HG03354 (cell line): ENCODE results near the gene ACADSB.

ENCODE experiments used
- ATAC-seq: cut with Tn5 transposase; IDR thresholded peaks from one replicate; pipeline ENCODE4 v1.9.1; 2021; ENCODE audit warnings: mild to moderate bottlenecking; ENCODE audit not compliant: unreplicated experiment, poor library complexity, severe bottlenecking

ACADSB gene

DNA sequence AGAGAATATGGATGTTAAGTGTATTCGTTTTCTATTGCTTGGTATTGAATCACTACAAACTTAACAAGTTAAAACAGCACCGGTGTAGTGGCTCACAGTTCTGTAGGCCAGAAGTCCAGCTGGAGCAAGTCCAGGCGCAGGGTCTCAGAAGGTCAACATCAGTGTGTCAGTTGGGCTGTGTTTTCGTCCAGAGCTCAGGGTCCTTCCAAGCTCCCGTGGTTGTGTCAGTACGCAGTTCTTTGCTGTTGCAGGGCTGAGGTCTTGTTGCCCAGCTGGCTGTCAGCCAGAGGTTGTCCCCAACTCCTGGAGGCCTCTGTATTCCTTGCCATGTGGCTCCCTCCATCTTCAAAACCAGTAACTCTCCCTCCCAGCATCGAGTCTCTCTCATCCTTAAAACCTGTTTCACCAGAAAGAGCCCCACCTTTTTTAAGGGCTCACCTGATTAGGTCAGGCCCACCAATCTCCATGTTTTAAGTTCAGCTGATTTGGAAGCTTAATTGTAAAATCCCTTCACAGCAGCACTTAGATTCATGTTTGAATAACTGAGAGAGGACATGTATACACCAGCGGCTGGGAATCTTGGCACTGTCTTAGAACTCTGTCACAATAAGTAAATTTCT, 26.8 kb downstream of the ACADSB start:
- no peak for ATAC-seq

DNA sequence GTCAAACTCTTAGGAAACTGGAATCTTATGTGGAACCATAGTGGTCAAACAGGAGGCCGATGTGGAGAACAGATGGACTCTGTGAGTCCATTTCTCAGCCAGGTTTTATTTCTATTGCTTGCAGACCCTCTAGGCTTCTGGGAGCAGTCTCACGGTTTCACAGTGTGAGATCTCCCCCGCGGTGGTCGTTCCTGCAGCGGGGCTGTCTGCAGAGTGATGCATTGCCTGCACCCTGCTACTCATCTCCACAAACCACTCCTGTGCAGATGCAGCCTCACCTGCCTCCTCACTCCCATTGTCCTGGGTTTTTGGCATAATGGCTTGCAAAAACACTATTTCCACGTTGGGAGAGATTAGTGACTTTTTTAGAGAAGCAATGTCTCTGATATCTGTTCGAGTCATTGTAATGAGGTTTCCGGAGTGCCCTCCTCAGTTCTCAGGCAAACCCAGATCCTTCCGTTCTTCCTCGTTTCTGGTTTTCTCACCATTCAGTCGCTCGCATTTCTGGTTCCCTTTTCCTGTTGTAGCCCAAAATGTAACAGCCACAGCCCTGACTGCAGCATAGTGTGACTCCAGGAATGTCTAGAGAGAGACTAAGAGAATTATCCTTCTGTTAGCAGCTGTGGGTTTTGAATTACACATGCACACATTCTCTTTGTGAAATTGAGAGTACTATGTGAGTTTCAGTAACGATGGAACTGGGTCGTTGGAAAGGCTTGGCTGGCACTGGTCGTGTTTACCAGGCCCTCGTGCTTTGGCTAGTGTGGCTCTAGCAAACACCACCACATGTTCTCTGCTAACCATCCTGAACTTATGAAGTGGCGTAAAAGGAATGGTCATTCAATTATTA, 30.2 kb downstream of the ACADSB start:
- ATAC-seq = peak; percentile 47

DNA sequence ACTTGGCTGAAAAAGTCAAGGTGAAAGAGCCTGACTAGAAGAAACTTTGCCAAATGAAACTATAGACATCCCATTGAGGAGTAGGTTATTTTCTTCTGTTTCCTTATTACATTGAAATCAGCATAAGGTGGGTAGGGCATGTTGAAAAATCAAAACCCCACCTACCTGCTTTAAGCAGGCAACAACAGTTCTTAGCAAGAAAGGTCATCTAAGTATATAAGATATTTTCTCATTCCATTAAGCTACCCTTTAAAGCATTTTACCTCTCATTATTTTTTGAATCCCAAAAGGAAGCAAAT, 30.8 kb downstream of the ACADSB start:
- ATAC-seq = no peak

DNA sequence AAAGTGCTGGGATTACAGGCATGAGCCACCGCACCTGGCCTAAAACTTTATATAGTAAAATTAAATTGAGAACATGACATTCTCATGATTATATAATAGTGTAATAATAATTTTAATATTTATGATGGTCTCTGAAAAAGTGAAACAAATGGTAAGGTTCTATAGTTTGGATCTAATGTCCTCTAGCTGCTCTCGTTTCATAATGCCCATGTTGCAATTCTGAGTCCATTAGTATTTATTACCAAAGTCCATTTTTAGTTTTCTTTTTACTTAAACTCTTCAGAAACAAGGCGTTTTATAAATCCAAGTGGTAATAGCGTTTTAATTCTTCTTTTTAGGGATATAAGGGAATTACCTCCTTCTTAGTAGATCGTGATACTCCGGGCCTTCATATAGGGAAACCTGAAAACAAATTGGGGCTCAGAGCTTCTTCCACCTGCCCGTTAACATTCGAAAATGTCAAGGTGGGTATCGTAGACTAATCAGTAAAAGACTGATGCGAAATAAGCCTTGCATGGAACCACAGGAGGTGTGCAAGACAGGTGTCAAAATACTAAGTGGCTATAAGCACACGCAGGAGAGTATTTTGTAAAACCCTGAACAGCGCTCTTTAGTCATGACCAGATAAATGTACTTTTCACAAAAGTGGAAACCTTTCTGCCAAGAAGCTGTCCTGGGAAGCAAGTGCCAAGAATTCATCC, 34.1 kb downstream of the ACADSB start:
- no peak for ATAC-seq

DNA sequence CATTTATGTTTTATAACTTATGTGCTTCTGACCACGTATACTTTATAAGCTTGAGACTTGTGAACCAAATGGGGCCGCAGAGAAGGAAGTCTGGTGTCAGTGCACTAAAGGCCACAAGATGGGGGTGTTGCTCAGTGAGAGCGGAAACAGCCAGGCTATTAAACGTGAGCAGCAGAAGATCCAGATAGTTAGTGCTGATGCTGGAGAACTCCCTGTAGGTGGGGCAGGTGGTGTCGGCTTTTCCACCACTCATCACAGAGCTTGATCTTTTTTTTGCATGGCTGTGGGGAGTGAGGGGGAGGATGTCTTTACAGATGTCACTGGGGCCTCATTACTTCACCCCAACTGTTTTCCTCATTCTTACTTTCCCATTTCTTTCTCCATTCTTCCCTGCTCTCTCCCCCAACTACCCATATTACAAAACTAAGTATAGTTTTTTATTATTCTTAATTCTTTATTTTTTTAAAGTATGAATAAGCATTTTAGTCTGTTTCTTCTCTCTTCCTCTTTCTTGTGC, 34.7 kb downstream of the ACADSB start:
- ATAC-seq = peak; percentile 79

DNA sequence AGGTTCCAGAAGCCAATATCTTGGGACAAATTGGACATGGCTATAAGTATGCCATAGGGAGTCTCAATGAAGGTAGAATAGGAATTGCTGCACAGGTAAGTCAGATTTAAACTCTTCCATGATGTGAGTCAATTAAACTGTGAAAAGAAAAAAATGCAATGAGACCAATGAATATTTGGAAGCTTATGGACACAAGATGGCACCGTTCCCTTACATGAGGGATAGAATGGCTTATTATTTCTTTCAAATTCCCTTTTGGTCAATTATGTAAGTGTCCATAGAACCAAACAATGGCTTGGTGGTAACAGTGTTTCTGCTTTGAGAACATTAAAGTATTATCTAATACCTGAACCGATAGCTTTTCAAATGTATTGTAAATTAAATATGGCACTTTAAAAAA, 35.6 kb downstream of the ACADSB start:
- ATAC-seq = no peak

DNA sequence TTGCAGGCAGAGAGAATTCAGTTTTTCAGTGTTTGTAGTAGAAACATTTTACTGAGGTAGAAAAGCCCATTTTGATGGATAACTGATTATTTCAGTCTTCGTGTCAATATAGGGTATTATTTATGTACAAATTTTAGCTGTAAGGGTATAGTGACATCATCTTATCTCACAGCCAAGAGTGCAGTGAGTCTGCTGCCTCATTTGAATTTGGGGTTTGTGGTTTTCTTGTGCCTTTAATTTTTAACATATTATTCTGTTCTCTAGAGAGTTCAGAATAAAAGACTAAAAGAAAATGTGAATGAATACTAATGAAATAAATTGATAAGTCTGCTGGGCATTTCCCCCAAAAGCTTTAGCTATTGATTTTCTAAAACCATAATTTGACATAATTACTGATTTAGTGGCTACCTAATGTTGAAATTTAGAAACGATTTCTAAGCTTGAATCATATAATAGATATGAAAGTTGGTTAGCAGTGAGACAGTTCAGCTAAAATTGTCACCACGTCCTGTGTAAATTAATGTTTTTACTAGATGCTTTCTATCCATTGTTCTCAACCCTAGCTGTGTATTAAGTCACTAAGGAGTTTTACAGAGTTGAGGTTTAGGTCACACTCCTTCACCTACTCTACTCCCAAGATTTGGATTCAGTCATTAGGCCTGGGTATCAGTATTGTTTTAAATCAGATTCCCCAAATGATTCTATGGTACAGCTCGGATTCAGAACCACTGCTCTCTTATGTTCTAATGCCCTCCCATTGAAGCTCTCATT, 37.3 kb downstream of the ACADSB start:
- peak; percentile 65 for ATAC-seq

DNA sequence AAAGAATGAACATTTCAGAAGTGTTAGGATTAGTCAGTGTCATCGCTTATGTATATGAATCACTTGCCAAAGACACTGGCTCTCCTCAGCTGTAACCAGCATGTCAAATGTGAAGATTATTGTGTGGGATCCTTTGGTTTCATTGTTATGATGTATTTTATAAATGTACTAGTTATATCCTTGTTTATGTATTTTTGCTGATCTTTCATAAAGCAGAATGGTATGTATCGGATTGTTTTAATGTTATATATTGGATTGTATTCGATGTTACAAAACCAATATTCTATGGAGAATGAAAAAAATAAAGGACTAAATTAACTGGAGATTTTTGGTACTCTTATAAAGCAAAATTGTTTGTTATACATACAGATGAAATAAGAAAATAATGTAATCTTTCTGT, 49.2 kb downstream of the ACADSB start:
- ATAC-seq = no peak

DNA sequence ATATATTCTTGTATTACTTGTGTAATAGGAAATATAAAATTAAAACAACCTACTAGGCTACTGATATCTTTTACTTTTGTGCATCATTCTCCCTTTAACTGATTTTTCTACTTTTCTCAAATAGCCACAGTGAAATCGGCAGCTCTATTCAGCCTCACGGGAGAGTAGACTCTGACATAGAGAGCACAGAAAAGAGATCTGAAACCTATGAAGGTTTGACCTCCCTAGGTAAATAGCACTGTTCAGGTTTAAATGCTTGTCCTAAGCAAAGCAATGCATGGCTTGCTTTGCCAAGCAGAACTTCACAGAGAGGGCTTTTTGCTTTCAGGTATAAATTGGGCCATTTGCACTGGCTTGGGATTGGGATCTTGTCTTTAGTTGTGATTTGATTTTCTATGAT, 53.1 kb downstream of the ACADSB start:
- no peak for ATAC-seq

DNA sequence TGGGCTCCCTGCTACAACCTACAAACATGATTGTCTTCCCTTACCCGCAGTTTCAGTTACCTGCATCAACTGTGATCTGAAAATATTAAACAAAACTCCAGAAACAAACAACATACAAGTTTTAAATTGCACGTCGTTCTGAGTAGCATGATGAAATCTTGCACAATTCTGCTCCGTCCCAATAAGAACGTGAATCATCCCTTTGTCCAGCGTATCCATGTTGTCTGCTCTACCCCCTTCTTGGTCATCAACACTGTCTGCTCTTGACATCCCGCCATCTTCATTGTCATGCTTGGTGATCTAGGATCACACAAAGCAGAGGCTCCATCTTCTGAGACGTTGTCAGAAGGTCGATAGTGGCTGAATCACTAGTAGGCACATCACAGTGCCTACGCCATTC, 53.9 kb downstream of the ACADSB start:
- ATAC-seq = no peak

DNA sequence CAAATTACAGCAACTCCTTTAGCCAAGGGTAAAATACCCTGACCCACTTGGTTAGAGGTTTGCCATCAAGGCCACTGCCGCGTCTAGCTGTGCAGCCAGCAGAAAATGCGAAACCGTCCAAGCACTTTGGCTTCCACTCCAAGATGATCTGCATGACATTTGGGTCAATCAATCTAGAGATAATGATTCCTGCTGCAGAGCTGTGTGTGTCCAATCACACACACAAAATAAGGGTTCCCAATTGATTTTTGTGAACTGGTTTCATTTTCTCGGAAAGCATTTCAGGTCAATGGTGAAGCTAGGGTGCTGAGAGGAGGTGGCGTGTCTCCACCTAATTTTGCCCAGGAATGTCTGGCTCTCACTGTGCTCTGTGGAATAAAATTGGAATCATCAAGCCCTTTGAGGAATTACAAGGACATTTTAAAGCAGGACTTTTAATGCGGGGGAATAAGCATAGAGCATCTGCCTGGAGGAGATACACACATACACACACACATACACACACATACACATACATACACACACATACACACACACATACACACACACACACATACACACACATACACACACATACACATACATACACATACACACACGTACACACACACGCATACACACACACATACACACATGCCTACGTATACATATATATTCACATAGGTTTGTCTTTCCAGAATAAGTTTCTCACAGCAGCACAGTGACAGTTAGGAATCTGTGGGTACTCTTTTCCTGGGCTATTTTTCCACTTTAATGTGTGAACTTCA, 59.5 kb downstream of the ACADSB start:
- ATAC-seq = no peak

DNA sequence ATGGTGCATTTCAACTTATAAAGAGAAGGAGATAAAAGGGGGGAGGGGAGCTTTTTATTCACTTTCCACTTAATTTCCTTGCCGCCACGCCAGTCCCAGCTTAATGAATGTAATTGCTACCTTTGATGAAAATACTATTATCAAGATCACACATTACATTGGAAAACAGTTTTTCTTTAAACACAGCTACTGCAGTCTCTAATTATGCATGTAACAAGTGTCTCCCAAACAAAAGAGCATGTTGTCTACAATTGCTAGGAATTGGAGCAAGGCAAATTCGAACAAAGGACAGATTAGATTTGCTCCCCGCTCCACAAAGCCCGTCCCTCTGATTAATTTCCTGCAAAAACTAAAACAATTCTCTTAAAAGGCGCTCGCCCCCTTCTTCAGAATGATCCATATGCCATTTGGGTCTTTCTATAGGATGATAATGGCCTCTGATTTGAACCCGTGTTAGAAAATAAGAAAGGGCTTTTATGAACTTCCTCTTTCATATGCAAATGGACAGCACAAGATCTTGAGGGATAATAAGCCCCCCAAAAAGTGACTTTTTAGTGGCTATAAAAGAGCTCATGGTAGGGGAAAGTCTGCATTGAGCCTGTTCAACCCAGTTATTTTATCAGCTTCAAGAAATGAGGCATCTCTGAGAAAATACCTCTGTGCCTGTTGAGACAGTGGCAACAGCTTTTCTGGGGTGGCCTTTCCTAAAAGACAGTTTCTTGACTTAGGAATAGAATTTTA, 60.6 kb downstream of the ACADSB start:
- no peak for ATAC-seq

DNA sequence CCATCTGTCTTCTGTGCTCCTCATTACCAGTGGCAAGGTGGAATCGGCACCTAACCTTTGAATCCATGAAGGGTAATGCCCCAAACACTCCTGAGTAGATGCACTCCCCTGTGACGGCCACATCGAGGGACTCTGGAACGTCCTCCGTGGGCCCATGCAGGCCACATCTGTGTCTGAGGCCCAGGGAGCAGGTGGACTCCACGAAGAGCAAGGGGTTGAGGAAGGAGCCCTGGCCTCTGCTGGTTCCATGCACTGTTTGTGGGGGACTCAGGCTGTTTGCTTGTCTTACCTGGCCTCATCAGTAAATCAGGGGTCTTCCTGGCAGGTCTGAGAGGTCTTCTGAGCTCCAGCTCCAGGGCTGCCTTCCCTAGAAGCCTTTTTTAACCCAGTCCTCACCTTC, 64.4 kb downstream of the ACADSB start:
- no peak for ATAC-seq

DNA sequence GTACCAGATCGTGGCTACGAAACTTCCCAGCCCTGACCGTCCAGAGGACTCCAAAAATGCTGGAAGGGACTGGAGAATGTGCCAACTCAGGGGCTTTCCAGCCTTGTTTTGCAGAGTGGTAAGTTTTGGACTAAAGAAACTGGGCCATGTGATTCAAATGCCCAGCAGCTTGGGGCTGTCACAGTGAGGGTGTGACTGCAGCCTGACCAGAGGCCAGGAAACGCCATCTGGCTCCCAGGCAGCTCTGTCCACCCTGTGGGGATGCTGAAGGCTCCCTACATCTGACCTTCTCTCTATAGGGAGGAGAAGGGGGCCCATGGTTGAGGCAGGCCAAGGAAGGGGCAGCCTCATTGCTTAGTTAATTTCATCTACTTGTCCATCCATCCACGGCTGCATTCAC, 65.4 kb downstream of the ACADSB start:
- ATAC-seq = no peak

DNA sequence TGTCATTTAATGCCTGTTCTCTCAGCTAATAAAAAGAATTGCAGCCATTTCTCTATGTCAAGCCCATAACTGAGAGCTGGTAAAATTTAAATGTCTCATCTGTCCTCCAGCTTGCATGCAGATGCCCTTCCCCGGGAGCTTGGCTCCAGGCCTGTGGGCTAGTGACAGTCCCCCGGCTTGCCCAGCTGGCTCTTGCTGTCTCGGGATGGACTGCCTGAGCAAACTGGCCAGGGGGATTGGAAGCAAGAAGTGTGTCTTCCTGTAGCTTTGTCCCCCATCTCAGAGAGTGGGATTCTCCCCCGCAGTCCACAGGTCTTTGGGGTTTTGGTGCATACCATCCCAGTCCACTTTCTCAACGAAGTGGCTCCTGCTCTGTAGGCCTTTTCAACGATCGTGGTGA, 73.1 kb downstream of the ACADSB start:
- ATAC-seq = no peak

DNA sequence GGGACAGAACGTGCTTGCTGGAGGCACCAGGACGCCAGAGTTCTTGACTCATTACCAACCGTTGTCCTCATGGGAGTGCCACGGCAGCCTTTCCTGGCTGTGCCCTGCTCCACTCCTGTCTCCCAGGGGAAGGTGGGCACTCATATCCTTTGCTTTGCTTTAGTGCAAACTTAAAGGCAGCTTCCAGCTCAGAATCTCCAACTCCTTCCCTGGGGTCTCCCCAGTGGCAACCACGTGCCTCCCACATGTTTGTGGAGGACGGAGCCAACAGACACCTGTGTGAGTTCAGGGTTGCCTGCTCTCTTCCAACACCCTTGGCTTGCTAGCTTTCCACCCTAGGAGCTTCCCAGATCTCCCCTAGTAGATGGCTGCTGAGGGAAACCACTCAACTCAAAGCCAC, 75.0 kb downstream of the ACADSB start:
- no peak for ATAC-seq

DNA sequence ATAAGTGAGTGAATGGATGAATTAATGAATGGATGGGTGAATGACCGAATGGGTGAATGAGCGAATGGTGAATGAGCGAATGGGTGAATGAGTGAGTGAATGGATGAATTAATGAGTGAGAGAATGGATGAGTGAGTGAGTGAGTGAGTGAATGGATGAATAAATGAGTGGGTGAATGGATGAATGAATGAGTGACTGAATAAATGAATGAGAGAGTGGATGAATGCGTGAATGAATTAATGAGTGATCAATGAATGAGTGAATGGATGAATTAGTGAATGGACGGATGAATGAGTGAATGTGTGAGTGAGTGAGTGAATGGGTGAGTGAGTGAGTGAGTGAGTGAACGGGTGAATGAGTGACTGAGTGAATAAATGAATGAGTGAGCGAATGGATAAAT, 77.5 kb downstream of the ACADSB start:
- ATAC-seq = no peak

DNA sequence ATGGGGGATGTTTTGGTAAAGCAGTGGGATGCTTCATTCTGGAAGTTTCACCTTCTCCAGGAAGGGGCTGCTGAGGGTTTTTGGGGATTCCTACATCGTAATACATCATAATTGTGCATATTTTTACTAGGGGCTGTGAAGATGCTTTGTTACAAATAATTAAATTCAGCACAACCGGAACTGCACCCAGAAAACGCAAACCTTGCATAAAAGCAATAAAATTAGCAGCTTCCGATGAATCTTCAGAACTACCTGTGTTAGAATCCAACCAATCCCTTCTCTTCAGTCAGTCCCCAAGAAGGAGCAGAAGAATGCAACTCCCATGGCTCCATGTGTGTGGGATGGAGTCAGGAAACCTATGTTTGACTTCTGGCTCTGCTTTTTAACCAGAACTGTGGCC, 78.5 kb downstream of the ACADSB start:
- no peak for ATAC-seq

DNA sequence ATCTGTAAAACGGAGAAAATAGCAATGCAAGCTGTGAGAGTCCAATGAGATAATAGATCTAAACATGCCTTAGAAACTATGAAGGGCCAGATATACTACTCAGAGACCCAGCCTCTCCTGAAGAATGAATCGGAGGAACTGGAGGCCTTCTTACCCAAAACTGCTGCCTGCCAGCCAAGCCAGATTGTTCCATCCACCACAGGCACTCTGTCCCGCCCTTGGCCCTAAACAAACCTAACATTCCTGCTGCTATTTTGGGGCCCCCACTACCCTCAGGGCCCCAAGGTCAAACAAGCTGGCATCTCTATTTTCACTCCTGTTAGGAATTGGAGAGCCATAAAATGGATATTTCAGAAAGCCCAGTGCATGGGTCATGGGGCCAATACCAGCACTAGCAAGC, 79.0 kb downstream of the ACADSB start:
- no peak for ATAC-seq
